OCI-LY7 (cell line): ENCODE data around the gene SERINC5.

Experiments
- EZH2phosphoT487 ChIP-seq: fragments of 200-600 bp; sonication (generic); IDR thresholded peaks from 2 replicates; pipeline ENCODE4 v1.6.1; 2018; ENCODE audit warnings: low read depth, borderline replicate concordance, mild to moderate bottlenecking, mixed run types, antibody characterized with exemption, low read length, moderate library complexity, mixed read lengths
- TF ChIP-seq, protein P1 (sequence below): fragments of 200-600 bp; sonication (generic); conservative IDR thresholded peaks from 2 replicates; pipeline ENCODE4 v1.5.1; 2014; ENCODE audit warnings: mild to moderate bottlenecking, antibody characterized with exemption, low read length, moderate library complexity, mixed read lengths

DNA sequence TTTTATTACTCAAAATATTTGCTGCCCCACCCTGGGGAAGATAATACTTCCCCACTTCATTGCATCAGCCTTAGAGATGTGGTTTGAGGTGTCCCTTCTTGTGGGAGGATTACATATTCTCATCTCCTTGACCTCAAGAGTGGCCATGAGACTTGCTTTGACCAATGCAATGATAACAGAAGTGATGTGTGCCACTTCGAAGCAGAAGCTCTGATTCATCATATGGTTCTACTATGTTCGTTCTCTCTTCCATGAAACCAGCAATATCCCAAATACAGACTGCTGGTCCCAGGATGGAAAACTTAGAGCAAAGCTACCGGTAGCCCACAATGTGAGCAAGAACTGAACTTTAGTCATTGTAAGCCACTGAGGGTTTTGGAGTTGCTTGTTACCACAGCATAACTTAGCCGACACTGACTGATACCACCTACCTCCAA lies 128.7 kb downstream of the SERINC5 start:
- TF ChIP-seq, protein P1, sequence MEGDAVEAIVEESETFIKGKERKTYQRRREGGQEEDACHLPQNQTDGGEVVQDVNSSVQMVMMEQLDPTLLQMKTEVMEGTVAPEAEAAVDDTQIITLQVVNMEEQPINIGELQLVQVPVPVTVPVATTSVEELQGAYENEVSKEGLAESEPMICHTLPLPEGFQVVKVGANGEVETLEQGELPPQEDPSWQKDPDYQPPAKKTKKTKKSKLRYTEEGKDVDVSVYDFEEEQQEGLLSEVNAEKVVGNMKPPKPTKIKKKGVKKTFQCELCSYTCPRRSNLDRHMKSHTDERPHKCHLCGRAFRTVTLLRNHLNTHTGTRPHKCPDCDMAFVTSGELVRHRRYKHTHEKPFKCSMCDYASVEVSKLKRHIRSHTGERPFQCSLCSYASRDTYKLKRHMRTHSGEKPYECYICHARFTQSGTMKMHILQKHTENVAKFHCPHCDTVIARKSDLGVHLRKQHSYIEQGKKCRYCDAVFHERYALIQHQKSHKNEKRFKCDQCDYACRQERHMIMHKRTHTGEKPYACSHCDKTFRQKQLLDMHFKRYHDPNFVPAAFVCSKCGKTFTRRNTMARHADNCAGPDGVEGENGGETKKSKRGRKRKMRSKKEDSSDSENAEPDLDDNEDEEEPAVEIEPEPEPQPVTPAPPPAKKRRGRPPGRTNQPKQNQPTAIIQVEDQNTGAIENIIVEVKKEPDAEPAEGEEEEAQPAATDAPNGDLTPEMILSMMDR = no peak
- TF ChIP-seq EZH2phosphoT487 = no peak
